ENCODE measurements around the gene RMND5A.
"Not testable (repeated sequence)": the region's sequence is repeated elsewhere in the genome, so short reads cannot be mapped to it uniquely, and the experiment has no call there.

Gene RMND5A

DNA sequence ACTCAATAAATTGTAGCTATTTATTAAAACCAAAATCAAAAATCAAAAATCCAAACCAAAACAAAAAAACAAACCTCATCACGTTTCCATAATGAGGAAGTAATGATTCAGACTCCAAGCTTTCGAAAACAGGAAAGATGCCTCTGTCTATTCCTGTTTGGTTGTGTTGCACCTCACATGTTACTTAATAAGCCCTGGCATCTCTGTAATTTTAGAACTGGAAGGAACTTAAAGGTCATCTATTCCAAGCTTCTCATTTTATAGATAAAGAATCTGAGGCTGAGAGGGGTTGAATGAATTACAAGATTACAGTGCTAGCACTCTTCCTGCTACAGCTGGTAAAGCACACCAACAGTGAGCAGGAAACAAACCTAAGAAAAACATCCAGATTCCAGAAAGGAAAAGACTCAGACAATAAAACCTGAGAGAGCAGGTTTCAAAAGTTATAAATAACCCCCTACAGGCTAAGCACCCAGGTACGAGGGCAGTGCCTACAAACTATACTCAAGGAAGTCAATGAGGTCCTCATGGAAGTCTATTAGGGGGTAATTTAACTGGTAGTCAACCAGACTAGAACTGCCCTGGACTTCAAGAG lies 5.4 kb upstream of the RMND5A start:
- not testable (repeated sequence) for DNase-seq

DNA sequence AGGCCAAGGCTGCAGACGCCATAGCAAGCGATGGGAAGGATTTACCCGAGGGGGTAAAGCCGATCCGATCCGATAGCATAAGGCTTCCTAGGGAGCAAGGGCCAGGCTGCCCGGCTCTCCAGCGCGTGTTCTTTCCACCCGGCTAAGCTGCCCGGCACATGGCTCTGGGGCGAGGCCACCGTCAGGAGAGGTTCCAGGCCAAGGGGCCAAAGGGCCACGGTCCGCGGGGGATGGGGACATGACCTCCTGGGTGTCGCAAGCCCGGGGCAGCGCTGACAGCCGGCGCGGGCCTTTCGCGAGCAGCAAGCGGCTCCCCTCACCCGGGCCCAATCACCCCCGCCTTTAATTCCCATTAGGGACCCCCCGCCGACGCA lies 841 bp upstream of the RMND5A start:
- not testable (repeated sequence) for DNase-seq

DNA sequence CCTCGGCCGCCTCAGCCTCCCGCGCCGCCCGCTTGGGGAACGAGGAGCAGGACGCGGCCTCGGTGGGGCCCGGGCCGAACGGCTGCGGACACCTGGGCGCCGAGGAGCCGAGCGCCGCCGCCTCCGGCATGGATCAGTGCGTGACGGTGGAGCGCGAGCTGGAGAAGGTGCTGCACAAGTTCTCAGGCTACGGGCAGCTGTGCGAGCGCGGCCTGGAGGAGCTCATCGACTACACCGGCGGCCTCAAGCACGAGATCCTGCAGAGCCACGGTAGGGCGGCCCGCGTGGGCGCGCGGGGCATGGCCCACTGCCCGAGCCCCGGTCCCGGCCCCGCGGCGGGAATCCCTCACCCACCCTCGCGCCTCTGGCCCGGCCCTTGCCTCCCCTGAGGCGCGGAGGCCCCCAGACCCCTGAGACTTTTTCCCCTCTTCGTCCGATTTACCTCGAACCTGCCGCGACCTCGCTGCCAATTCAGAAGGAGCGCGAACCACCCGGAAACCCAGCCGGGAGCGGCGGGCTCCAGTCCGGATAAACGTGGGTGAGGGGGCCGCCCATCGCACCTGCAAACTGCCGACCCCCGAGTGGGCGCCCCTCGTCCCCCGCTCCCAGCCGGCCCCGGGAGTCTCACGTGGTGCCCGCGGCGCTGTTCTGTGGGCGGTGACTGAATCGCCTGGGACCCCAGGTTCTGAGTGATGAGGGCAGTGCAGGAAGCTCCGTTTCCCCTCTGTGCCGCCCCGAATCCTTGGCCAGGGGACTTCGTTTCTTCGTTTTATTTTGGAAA lies 639 bp downstream of the RMND5A start:
- DNase-seq, result peak; percentile 46

DNA sequence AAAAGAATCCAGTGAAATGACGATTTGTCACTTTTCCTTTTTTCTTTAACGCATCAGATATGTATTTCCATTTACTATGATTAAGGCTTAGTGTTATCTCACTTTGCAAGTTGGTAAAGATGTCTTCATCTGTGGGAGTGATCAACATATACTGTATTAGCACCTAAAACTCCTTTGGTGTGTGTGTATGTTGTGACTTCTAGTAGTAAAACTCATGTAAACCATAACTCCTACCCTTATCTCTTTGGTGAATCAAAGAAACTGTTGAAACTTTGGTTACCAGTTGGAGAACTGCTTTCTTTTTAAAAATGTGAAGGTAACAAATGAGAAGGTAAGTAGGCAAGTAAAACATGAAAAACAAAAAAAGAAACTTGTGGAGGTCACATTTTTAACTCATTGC lies 5.6 kb downstream of the RMND5A start:
- DNase-seq, result not testable (repeated sequence)

DNA sequence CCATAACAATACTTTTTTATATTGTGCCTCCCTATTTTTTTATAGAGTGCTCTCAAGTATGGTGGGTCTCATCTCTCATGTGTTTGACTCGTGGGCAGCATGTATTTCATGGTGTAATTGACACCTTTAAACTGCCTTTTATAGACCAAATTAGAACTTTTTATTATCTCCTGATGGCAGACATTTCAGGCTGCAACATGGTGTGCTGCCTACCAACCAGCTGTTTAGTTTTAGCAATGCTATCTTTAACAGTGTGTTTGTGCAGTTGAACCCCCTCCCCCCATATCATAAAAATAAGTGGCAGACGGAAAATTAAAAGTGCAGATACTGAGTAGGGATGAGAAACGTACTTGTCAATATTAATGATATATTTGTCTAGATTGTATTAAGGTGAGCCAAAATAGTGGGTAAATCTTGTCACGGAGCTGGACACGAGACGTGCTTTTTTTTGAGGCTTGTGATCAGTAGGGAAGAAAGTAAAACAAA lies 12.0 kb downstream of the RMND5A start:
- not testable (repeated sequence) for DNase-seq

DNA sequence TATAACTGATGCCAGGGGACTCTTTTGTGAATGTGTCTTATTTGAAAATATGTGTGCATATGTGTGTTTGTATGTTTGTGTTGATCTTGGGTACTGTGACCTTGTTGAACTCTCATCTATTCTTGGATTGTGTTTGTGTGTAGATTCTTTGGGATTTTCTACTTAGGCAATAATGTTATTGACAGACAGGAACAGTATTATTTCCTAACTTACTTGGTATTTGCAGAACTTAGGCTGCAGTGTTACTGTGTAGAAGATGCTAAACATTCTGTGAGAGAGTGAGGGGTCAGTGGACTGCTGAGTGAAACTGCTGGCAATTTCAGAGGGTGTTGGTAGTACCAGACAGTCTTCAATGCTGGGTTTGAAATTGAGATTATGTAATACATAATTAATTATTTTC lies 12.7 kb downstream of the RMND5A start:
- not testable (repeated sequence) for DNase-seq

DNA sequence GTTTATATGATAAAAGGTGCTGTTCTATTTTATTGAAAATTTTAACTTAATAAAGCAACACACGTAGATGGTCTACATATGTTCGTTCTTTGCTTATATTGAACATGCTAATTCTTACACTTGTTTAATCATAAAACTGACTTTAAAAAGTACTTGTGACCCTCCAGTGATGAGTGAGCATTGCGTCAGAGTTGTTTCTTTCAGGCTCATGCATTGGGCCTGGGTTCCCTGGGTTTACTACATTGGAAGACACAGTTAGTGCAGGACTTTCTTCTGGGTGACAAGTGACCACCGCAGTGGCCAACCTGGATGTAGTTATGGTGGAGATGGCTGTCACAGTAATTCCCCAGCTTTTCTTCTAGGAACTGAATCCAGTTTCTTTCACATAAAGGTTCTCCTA lies 13.4 kb downstream of the RMND5A start:
- not testable (repeated sequence) for DNase-seq

DNA sequence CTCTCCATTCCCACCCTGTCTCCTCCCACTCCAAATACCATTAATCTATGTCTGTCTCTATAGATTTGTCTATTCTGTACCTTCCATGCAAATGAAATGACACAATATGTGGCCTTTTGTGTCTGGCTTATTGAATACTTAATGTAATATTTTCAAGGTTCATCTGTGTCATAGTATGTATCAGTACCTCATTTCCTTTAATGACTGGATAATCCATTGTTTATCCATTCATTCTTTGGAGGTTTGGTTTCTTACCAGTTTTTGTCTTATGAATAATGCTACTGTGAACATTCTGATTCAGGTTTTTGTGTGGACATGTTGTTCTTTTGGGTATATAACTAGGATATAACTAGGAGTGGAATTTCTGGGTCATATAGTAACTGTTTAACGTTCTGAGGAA lies 14.8 kb downstream of the RMND5A start:
- DNase-seq, result not testable (repeated sequence)

DNA sequence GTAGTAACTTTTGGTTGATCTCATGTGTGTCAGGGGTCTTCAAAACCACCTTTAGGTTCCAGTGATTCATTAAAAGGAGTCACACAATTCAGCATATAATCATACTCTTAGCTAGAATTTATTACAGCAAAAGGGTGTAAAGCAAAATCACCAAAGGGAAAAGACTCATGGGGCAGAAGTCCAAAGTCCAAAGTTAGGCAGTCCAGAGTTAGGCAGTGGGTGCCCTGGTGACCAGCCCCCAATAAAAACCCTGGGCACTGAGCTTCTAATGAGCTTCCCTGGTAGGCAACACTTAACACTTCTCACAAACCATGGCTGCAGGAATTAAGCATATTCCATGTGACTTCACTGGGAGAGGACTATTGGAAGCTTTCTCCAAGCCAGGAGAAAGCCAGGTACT lies 19.4 kb downstream of the RMND5A start:
- DNase-seq, result not testable (repeated sequence)

DNA sequence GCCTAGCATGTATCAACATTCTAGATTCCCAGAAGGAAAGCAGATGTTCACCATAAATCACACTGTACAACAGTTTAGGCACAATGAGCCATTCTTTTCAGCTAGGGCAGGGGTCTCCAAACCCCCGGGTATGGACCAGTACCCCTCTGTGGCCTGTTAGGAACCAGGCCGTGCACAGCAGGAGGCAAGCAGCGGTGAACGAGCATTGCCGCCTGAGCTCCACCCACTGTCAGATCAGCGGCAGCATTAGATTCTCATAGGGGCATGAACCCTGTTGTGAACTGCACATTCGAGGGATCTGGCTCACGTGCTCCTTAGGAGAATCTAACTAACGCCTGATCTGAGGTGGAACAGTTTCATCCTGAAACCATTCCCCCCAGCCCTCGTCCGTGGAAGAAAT lies 19.8 kb downstream of the RMND5A start:
- DNase-seq, result not testable (repeated sequence)

DNA sequence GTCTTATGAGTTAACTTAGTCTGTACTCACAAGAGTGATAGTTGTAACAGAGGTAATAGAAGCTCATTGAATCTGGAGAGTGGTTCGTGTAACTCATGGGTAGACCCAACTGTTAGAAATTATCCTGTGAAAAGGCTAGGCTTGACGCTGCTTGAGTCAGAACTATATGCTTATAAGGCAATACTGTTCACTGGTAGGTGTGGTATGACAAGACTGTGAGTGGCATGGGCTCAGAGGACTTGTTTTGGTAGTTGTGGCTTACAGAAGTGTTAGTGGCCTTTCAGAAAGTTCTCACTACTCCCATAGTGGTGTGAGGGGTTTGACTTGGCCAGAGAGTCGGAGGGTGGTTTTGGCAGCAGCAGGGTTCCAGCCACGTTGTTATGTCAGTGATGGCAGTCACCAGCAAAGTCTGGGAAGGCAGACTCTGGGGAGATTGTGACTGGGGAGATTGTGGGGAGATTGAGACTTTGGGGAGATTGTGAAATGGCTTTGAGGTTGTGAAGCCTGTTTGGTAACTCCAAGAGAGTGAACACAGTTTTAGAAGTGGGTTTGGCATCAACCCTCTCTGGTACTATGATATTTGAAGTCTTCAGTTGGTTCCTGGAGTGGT lies 21.9 kb downstream of the RMND5A start:
- DNase-seq, result not testable (repeated sequence)

DNA sequence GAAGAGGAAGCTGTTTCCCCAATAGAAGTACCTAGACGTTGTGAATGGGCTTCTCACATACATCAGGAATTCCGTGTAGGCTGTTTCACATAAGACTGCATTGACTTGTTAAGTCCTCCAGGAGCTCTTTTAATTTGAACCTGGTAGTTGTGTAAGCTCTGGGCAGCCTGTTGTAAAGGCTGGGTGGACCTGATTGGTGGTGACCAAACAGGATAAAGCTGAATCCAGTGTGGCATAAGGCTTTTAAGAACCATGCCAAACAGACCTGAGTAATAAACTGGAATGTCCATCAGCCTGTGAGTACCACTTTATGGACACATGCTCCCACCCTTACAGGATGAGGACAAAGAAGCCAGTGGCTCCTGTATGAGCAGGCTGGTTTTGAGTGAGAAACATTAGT lies 24.1 kb downstream of the RMND5A start:
- no peak for DNase-seq

DNA sequence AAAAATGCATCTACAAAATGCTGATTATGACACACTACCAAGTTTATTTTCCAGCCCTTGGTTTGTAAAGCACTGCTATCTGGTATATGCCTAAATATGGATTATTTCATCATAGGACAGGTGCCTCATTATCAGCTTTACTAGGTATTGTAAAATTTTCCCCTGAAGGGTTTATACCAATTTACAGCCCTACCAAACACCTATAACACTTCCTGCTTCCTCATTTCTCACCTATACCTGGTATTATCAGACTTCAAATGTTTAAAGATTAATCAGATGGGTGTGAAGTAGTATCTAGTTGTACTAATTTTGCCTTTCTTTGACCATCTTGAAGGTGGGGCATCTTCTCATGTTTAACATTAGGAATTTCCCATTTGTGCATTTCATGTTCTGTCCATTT lies 26.8 kb downstream of the RMND5A start:
- DNase-seq, result no peak

DNA sequence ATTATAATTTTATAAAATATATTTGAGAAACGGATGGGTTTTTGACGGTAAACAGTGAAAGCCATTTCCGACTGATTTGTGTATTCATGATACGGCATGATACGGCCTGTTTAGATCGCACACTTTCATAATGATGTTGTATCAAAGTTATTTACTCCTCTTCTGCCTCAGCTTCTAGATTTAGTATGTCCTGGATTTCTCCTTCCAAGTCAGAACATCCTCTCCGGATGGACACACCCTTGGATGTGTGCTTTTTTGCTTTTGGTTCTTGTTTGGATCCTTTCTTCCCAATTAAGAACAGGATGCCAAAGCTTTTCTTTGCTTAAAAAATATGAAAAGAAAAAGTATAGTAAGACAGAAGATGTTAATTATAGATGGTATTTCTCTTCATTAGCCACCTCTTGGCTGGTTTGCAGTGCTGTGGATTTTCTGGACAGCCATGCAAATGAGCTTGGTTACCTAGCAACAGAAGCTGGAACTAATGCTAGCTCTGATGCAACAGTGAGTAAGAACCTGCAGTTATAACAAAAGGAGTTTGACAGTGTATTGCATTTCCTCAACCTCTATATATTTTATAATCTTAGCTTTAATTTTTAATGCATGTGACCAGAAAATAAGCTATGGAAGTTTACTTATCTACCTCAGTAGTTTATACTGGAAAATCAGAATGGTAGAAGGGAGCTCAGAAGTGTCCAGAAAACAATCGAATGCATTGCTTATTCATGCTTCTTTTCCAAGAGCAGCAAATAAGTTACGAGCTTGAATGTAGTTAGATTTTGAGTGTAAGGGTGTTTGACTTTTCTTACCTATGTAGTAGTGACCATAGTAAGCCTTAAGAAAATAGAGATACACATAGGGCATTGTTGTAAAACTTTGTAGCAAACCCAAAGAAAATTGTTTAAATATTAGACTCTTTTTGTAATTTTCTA lies 27.9 kb downstream of the RMND5A start:
- no peak for DNase-seq

DNA sequence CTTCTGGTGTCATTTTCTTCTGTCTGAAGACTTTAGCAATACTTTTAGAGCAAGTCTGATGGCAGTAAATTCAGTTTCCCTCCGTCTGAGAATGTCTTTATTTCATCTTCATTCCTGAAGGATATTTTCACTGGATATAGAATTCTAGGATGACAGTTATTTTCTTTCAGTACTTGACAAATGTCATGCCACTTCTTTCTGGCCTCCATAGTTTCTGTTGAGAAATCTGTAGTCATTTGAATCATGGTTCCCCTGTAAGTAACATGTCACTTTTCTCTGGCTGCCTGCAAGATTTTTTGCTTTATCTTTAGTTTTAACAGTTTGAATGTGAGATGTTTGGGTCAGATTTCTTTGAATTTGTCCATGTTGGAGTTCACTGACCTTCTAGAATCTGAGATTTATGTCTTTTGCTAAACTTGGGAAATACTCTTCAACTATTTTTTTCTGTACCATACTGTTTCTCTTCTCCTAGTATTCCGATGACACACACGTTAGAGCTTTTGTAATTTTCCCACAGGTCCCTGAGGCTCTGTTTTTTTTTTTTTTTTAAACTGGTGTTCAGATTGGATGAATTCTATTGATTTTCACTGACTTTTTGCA lies 30.2 kb downstream of the RMND5A start:
- DNase-seq, result no peak

DNA sequence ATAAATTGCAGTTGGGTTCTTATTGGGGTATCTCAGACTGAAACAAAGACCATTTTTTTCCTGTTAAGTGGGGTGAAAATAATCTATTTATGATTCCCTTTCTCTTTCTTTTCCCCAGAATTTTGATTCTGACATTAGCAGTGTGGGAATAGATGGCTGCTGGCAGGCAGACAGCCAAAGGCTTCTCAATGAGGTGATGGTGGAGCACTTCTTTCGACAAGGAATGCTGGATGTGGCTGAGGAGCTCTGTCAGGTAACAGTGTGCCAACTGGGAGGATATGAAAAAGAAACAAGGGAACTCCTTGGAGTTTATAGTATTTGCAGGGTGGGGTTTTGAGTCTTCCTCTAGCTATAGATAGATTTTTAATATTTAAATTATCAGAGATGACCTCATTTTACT lies 31.7 kb downstream of the RMND5A start:
- no peak for DNase-seq

DNA sequence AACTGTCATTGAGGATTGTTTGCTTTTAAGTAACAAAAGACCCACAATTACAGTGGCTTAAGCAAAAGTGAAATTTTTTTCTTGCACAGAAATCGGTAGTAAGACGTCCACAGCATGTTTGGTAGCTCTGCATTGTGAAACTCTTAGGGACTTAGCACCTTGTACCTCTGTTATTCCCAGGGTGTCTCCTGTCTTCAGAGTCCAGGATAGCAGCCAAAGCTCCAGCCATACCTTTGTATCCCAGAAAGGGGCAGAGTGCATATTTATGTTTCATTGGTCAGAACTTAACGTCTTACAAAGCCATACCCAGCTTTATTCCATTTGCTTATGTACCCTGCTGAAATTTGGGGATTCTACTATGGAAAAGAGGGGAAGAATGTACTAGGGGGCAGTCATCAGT lies 32.8 kb downstream of the RMND5A start:
- no peak for DNase-seq

DNA sequence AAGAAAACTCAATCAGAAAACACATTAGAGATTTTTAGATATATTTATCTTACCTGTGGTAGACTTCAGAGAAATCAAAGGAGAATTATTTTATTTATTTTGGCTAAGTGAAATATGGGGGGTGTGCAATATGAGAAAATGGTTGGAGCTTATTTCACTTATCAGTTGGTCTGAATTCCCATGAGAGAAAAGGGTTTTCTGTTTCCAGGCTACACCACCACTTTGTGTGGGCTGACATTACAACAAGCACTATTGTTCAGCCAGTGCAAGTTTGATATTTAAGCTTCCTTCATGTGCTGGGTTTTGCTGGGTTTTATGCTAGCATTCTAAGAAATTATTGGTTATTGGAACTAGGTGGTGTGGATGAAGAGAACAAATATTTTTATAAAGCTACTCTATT lies 33.5 kb downstream of the RMND5A start:
- DNase-seq, result no peak

DNA sequence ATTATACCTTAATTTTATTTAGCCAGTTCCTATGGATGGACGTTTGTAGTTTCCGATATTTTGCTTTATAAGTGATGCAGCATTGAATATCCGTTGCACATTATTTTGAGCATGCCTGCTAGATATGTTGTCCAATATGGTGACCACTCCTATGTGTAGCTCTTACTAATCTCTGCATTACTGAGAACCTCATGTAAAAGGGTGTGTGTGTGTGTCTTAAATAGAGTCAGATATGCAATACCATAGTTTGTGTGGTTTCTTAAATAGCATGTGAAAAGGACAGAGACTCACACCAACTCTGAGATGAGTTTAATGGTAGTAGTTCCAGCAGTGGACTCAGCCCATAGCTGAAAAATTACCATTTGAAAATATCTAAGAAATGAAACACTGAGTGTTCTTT lies 38.3 kb downstream of the RMND5A start:
- no peak for DNase-seq

DNA sequence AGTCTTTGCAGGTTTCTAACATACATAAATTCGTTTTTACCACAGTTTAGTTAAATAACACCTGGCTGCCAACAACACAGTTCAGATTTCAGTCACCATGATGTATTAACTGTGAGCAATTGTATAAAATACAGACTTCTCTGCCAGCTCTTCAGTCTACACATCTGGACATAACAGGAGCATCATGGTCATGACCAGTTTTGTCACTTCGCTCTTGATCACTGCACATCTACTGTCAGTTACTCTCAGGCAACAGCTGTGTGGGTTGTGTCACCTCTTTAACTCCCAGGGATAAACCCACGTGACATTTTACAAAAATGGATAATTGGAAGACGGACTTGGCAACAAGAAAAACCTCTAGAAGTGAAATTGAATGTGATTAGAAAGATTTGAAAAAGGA lies 40.3 kb downstream of the RMND5A start:
- DNase-seq, result no peak

DNA sequence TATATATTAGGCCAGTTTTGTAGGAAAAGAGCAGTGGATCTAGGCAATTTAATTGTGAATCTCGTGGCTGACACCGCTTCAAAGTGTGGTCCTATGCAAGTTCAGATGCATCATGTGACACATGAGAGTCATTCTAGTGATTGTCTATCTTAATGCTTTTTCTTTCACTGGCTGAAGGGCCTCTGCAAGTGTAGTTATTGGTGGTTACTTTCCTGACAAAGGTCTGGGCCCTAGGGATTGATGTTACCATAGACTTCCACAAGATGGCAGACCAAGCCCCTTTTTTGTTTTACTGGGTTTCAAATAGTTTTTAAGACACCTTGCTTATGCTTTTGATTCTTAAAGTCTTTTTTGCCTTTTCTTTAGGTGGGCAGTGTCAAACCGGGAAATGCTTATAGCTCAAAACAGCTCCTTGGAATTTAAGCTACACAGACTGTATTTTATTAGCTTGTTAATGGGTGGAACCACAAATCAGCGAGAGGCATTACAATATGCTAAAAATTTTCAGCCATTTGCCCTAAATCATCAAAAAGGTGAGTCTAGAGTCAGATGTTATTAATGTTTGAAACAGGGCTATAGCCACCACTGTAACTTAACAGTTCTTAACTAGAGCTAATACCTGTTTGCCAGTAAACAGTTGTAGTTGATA lies 44.7 kb downstream of the RMND5A start:
- no peak for DNase-seq

DNA sequence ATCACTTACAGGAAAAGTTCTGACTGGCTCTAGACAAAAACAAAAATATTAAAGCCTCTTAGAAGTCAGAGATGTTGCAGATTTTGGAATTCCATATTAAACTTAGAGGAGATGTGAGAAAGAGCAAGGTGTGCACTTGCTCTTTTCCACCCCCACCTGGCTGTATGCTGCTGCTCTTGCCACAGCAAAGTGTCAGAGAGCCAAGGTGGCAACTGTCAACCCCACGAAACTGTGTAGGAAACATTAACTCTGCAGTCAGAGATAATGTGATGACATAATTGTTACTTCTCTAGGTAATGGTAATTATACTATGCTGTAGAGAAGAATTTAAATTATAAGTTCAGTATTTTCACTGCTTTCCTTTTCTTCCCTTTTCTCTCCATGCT lies 45.2 kb downstream of the RMND5A start:
- DNase-seq, result no peak

Data from T-helper 9 cell (primary cell).